Thyroid gland (tissue), 4 donors: ENCODE data around the gene SLC36A3.

Experiments
- POLR2A ChIP-seq, 2 donors: fragments of 450-650 bp; IDR thresholded peaks; one replicate each; pipeline ENCODE4 v1.6.1; 2017; ENCODE audit warnings: antibody characterized with exemption in 2 of 2, mild to moderate bottlenecking in 2 of 2, moderate library complexity in 1 of 2
- TF ChIP-seq, protein P1 (sequence below), 6 experiments: fragments of 200-600 bp in 3 of 6; fragments of 450-650 bp in 3 of 6; sonication (generic) in 3 of 6; IDR thresholded peaks; one replicate each; pipeline ENCODE4 v1.5.1; 2016 to 2019; ENCODE audit warnings: antibody characterized with exemption in 6 of 6, mild to moderate bottlenecking in 2 of 6, inconsistent platforms in 1 of 6, moderate library complexity in 1 of 6

- no peak for TF ChIP-seq POLR2A (IDR thresholded peaks at IDR 0.05)
- TF ChIP-seq, protein P1, sequence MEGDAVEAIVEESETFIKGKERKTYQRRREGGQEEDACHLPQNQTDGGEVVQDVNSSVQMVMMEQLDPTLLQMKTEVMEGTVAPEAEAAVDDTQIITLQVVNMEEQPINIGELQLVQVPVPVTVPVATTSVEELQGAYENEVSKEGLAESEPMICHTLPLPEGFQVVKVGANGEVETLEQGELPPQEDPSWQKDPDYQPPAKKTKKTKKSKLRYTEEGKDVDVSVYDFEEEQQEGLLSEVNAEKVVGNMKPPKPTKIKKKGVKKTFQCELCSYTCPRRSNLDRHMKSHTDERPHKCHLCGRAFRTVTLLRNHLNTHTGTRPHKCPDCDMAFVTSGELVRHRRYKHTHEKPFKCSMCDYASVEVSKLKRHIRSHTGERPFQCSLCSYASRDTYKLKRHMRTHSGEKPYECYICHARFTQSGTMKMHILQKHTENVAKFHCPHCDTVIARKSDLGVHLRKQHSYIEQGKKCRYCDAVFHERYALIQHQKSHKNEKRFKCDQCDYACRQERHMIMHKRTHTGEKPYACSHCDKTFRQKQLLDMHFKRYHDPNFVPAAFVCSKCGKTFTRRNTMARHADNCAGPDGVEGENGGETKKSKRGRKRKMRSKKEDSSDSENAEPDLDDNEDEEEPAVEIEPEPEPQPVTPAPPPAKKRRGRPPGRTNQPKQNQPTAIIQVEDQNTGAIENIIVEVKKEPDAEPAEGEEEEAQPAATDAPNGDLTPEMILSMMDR (IDR thresholded peaks at IDR 0.05): no peak
These were observed 35.9 kb downstream of the SLC36A3 start for GRCh38 chr5:151267491-151268260.
